HG03025 (cell line): ENCODE results near the gene ZNF124.

Experiments used
- ATAC-seq: cut with Tn5 transposase; IDR thresholded peaks from one replicate; pipeline ENCODE4 v1.9.1; 2021; ENCODE audit warnings: mild to moderate bottlenecking, moderate library complexity; ENCODE audit not compliant: unreplicated experiment, low FRiP score

Gene ZNF124

DNA sequence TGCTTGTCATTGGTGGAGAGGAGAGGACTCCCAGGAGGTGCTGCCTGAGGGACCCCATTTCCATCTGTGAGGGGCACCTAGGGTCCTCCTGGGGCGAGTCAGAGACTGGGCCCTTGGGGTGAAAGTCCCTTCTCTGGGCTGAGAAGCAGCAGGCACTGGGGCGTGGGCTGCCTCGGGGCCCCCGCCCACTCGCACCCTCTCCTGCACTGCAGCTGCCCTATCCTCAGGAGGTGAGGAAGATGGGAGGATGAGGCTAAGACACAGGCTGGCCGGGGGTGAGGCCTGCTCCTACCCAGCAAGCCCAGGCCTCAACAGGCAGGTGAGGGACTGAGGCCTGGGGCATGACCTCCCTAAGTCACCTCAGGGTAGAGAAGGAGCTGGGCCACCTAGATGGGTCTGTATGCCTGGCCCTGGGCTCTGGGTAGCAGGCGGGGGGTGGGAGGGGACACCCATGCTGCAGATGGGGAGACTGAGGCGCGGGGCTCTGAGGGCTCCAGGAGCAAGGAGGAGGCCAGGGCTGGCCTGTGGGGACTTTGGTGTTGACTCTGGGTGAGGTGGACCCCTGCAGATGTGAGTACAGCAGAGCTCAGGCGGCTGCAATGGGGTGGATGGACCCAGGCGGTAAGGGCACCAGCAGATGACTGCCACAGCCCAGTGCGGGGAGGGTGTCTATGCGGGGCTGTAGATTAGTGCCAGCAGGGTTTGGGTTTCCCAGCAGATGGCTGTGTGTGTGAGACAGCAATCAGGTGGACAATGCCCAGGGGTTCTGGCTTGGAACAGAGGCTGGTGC is 57.3 kb downstream of the ZNF124 start:
- no peak for ATAC-seq

DNA sequence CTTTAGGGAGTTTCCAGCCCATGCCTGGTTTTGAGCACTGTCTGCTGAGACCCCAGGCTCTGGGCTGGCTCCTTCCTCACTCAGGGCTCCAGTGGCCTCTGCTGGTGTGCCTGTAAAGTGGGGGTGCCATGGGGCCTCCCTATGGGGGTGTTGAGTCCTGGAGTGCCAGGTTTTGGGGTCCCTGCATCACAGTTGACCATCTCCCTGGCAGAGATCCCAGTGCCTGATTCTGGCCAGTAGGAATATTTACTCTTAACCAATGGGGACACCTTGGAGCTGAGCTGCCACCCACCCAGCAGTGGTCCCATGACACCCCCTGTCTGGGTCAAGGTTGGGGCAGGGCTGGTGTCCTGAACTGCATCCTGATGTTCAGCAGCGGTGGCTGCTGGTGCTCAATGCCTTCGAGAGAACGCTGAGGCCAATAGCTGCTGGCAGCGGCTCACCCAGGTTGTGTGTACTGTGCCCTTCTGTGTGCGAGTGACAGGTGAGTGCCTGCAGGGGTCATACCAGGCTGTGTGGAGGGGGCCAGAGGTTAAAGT is 58.0 kb downstream of the ZNF124 start:
- ATAC-seq: no peak

DNA sequence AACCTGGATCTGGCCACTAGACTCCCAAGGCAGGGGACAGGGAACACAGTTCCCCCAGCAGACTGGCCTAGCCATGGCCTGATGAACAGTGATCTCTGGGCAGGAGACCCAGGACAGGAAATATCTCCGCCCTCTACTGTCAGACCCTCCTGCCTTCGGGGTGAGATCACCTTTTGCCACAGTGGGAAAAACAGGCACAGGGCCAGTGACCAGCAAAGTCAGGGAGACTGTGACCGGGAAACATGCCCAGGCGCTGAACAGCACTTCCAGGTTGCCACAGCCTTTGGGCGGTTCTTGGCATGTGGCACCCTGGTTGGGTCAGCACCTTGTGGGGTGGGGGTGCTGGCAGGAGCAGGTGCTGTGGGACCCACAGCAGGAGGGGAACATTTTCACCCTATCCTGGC is 58.7 kb downstream of the ZNF124 start:
- ATAC-seq: no peak

DNA sequence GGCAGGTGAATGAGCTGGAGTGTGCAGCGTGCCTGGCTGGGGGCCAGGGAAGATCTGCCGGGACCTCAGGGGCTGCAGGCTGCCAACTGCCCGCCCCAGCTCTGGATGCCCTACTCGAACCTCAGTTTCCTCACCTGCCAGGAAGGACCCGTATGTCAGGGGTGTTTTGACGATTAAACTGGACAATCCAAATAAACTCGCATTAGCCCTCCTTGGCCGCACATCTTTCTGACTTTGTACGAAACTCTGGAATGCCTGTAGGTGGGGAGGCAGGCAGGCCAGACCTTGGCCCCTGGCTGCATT is 59.4 kb downstream of the ZNF124 start:
- no peak for ATAC-seq

DNA sequence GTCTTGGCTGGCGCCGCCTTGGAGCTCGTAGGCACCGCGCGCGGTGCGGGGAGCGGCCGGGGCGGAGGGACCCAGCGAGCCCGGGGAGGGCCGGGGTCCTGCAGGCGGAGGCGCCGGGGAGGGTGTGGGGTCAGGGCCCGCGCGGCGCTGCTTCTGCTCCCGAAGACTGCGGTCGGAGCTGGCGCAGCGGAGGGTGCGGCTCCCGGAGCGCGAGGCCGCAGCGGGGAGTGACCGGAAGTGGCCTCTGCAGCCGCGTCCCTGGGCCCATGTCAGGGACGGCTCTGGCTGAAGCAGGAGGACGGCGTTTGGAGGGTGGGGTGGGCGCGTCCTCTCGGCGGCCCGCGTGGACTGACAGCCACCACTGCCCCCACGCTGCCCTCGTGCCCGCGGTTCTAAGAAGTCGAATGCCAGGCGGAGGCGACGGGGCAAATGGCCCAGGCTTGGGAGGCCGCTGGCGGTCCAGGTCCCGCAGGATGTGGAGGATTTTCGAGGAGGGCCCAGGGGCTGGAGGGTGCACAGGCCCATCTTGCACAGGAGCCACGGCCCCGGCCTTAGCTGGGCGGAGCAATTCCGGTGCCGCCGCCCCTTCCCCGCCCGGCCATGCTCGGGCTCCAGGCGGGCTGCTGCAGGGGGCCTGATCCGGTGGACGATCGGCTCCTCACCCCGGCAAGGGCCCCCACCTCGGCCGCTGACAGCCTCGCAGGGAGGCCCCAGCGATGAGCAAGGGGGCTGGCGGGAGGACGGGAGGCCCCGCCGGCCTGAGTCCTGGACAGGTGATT is 59.9 kb downstream of the ZNF124 start:
- no peak for ATAC-seq

DNA sequence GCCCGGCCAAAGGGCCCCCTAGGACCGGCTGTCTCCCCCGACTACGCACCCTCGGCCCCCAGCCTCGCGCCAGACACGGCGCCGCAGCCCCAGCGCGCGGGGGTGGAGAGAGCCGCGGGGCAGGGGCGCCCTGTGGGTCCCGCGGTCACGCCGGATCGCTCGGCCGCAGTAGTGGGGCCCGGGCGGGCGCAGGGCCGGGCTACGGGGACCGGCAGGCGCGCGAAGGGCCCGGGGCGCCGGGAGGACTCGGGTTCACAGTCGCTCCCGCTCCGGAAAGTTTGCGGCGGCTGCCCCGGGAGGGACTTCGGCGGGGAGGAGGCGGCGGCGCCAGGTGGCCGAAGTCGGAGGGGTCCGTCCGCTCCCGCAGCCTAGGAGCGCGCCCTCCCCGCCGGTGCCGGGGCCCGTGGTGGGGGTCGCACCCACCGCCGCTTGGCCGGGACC is 60.5 kb downstream of the ZNF124 start:
- ATAC-seq: no peak

DNA sequence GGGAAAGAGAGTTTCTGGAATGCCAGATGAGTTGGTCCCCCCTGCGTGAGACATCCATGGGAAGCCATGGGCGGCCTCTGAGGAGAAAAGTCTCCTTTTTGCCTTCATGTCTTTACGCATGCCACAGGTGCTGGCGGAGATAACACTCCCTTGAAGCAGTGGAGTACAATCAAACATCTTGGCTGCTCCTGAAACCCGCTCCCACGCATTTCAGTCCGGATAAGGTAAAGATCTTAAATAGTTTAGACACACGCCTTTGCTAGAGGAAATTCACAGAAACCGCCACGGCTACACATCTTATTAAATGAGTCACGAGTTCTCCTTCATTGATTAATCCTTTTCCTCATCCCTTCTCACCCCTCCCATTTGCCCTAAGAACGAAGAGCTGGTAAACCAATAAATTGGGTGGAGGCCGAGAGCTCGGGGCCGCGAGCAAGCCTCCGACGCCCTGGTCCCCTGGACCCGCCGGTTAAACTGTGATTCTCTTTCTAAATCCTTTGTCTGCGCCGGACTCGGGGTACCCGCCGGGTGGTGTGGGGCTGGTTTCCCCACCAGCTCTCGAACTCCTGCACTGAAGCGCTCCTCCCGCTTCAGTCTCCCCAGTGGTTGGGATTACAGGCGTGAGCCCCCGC is 61.1 kb downstream of the ZNF124 start:
- ATAC-seq: no peak

DNA sequence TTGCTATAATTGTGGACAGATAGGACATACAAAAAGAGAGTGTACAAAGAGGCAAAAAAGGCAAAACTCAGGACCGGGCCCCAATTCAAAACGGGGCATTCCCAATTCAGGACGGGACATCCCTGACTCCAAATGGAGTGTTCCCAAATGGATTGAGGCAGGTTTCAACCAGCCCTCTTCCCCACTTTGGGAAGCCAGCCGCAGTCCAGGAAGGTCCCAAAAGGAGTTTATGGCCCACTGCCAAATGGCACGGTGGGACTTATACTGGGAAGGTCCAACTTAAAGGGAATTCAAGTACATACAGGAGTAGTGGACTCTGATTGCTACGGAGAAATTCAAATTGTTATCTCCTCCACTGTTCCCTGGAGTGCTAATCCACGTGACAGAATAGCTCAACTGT is 64.1 kb downstream of the ZNF124 start:
- no peak for ATAC-seq

DNA sequence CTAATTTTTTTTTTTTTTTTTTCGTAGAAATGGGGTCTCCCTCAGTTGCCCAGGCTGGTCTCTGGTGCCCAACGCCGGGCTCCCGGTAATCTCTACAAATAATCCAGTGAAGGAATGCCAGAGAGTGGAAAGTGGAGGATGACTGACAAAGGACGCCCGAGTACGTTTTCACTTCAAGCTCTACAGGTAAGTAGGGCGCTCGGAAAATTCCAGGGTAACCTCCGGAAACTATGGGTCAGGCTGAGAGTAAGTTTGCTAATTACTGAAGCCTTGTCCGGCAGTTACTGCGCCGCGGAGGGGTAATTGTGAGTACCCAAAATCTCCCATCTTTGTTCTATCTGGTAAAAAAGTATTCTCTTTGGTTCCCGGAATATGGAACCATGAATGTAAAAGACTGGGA is 65.9 kb downstream of the ZNF124 start:
- no peak for ATAC-seq
